HG02678 (cell line): ENCODE data around the gene CENPO.

Source experiments
- ATAC-seq: cut with Tn5 transposase; IDR thresholded peaks from one replicate; pipeline ENCODE4 v1.9.1; 2021; ENCODE audit warnings: mild to moderate bottlenecking, moderate library complexity; ENCODE audit not compliant: unreplicated experiment

The CENPO gene

GRCh38 chr2:24792874-24793760 lies at the start of gene CENPO, which contains the start of gene PTRHD1:
CENPO (plus strand) TSS chr2:24793425; CDS start chr2:24793920, 495 bp downstream.
PTRHD1 (minus strand) TSS chr2:24793391; CDS start chr2:24793377, 14 bp downstream.
- peak; percentile 92 for ATAC-seq

GRCh38 chr2:24743924-24744323 lies 49.3 kb upstream of the CENPO start:
- no peak for ATAC-seq

GRCh38 chr2:24744356-24744755 lies 48.9 kb upstream of the CENPO start:
- no peak for ATAC-seq

GRCh38 chr2:24745825-24746224 lies 47.4 kb upstream of the CENPO start:
- no peak for ATAC-seq

- no peak for ATAC-seq
Observed at GRCh38 chr2:24747299-24747698, 45.9 kb upstream of the CENPO start.

GRCh38 chr2:24749069-24749691 lies 44.0 kb upstream of the CENPO start:
- no peak for ATAC-seq

GRCh38 chr2:24754985-24755705 lies 38.1 kb upstream of the CENPO start:
- no peak for ATAC-seq

- ATAC-seq: no peak
Observed at GRCh38 chr2:24756789-24757188, 36.4 kb upstream of the CENPO start.

GRCh38 chr2:24761866-24762265 lies 31.4 kb upstream of the CENPO start:
- no peak for ATAC-seq

GRCh38 chr2:24762518-24762917 lies 30.7 kb upstream of the CENPO start:
- ATAC-seq: no peak

- ATAC-seq: no peak
Observed at GRCh38 chr2:24763843-24764242, 29.4 kb upstream of the CENPO start.

GRCh38 chr2:24766609-24767008 lies 26.6 kb upstream of the CENPO start:
- no peak for ATAC-seq

GRCh38 chr2:24768013-24768412 lies 25.2 kb upstream of the CENPO start:
- ATAC-seq: no peak

GRCh38 chr2:24768601-24769000 lies 24.6 kb upstream of the CENPO start:
- ATAC-seq: no peak

GRCh38 chr2:24771061-24771460 lies 22.2 kb upstream of the CENPO start:
- ATAC-seq: no peak

- ATAC-seq: no peak
Observed at GRCh38 chr2:24771764-24772586, 21.2 kb upstream of the CENPO start.

GRCh38 chr2:24774373-24774772 lies 18.9 kb upstream of the CENPO start:
- ATAC-seq: no peak

- no peak for ATAC-seq
Observed at GRCh38 chr2:24779116-24779515, 14.1 kb upstream of the CENPO start.

GRCh38 chr2:24783641-24784040 lies 9.6 kb upstream of the CENPO start:
- no peak for ATAC-seq

GRCh38 chr2:24785671-24786321 lies 7.4 kb upstream of the CENPO start:
- peak; percentile 91 for ATAC-seq
